ELF-1 (cell line): ENCODE data around the gene TTC7B.

Experiments
- DNase-seq: peaks from one replicate; pipeline ENCODE4 v3.0.0-alpha.2; 2016; ENCODE audit warnings: low read depth, low spot score

The TTC7B gene

DNA sequence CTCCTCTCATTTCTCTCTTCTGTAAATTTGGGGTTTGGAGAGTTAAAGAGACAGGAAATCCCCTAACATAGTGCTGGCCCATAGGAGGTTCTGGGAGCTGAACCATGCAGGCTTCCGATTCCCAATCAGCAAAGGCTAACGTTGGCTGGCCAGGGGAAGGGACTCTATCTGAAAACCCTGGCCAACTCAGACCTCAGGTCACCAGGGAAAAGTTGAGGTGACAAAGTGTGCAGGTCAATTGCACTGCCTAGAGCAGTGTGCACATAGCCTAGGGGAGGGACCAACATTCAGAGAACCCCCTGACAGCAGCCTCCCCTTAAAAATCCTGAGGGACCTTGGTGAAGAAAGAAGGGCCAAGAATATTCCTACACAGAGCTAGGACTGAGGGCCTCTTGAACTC is 38.9 kb downstream of the TTC7B start:
- no peak for DNase-seq

- DNase-seq: no peak
Observed at GRCh38 chr14:90775441-90775840, 40.8 kb downstream of the TTC7B start.

GRCh38 chr14:90774316-90774715 is 41.9 kb downstream of the TTC7B start:
- DNase-seq: no peak

DNA sequence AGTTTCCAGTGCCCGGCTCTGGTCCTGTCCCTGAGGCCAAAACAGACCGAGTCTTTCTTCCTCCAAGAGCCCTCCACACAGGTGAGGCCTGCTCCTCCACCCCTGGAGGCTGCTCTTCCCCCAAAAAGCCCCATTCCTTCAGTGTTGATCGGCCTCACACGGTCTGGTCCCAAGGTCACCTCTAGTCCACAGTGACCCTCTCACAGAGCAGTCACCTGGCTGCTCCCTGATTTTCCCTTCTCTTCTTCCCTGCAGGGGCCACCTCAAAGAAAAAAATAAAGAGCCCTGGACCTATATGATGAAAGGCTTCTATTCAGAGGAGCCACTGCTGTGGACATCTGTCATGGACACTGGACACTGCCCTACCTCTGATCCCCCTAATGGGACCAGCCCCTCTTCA is 42.5 kb downstream of the TTC7B start:
- DNase-seq: no peak

- no peak for DNase-seq
Observed at GRCh38 chr14:90773196-90773486, 43.1 kb downstream of the TTC7B start.

DNA sequence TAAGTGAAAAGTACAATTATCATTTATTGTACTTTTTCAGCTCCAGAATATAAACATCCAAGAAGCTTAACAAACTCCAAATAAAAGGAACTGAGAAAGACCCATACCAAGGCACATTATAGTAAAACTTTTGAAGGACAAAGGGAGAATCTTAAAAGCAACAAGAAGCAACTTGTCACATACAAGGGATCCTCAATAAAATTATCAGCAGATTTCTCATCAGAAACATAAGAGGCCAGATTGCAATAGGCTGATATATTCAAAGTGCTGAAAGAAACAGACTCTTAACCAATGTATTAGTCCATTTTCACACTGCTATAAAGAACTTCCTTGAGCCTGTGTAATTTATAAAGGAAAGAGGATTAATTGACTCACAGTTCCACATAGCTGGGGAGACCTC is 48.3 kb downstream of the TTC7B start:
- no peak for DNase-seq

- peak; percentile 71 for DNase-seq
Observed at GRCh38 chr14:90760591-90761316, 55.5 kb downstream of the TTC7B start.

DNA sequence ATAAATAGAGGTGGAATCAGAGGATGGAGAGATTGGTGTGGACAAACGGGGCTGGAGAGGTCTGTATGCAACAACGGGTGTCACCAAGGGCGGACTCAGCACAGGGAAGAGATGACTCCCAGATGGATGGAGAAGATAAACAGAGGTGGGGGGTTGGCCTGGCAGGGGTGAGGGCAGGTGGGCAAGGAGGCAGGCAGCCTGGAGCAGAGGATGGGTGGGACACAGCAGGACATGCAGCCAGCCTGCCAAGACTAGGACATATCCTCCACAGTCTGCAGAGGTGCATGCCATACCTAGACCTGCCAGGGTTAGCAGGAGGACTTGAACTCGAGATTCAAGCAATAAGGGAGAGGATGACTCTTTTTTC is 56.2 kb downstream of the TTC7B start:
- DNase-seq: no peak

- DNase-seq: no peak
Observed at GRCh38 chr14:90759370-90760077, 56.7 kb downstream of the TTC7B start.

GRCh38 chr14:90758959-90759358 is 57.3 kb downstream of the TTC7B start:
- no peak for DNase-seq

GRCh38 chr14:90758028-90758889 is 58.0 kb downstream of the TTC7B start:
- peak; percentile 93 for DNase-seq

GRCh38 chr14:90757452-90757851 is 58.8 kb downstream of the TTC7B start:
- DNase-seq: no peak

DNA sequence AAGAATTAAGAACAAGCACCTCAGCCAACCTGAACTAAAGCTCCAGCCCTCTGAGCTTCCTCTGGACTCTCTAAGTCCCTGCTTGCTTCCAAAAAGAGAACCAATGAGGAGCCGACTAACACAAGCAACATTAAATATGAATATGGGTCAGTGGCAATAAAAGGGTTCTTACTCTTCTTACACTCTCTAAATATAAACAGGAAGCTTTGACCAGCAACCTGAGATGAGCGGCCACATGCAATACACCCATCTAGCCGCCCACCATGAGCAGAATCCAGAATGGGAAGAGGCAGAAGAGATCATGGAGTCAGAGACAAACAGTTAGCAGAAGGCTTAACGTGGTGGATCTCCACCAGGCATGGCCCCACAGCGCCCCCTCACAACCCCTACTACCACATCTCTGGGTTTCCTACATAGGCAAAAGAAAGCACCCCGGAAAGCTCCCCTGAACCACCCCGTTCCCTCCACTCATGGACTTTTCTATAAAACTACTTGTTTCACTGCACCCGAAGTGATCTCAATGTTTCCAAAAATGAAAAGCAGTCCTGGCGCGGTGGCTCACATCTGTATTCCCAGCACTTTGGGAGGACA is 59.4 kb downstream of the TTC7B start:
- no peak for DNase-seq

GRCh38 chr14:90755661-90756304 is 60.4 kb downstream of the TTC7B start:
- DNase-seq: no peak

DNA sequence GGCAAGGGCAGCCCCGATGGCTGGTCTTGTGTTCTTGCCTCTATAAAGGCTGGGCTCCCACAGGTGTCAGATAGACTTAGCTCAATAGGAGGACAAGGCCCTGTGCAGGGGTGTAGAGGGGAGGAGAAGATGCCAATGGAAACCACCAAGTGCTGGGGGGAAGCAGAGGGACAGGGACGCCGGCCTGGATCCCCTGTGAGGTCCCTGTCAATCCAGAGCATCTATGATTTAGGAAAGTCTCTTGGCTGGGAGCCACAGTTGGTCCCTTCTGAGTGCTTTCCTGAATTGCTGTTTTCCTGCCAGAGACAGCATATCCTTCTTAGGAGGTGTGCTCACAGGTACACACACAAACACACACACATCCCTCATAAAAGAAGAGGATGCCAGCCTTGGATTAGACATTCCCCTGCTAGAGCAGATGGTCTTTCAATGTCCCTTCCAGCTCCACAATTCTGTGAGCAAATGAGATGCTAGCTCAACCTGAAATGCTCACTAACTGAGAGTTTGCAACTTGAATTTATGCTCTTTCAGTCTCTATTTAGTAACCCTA is 62.7 kb downstream of the TTC7B start:
- no peak for DNase-seq

DNA sequence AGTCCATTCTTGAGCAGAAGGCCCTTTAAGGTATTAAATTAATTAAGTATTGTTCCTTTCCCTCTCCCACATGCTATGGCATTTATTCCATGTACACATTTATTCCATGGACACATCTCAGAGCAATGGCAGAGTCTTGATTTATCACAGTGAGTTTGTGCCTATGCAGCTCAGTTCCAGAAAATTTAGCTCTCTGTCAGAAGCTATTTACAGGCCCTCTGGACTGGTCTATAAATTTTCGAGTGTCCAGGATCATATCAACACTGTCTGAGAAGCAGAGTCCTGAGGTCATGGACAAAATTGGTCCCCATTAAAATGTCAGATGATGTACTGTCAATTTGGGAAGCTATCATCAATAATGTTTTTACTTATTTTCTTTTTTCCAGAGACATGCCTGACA is 65.5 kb downstream of the TTC7B start:
- DNase-seq: no peak

DNA sequence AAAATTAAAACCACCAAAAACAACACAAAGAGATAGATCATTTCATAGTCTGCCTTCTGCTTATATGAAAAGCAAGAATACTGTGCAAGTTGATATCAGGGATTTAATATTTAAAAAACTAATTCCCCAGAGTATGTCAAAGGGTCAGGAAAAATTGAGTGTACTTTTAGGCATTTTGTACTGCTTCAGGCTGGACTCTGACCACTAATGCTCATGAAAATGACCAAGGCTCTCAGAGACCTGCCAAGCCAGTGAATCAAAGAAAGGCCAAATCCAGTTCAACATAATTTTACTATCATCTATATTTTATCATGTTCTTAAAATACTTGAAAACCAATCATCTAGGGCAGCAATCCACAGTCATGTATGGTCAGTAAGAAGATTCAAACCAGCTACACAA is 66.0 kb downstream of the TTC7B start:
- DNase-seq: no peak

GRCh38 chr14:90747909-90748308 is 68.3 kb downstream of the TTC7B start:
- no peak for DNase-seq

DNA sequence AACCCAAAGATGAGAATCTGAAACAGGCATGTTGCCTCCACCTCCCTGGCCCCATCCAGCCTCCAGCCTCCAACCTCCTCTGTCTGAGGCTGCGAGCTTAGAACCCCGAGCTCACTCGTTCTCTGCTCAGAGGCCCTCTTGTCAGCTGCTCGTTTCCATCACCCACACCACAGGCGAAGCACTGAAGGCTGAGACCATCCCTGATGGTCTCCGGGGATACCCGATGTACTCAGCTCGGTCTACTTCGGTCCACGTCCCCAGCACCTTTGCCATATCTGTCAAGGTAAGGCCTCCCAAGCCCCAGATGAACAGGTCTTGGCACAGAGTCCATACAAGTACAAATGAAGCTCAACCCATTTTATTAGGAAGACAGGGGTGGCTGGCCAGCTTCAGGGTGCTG is 72.4 kb downstream of the TTC7B start:
- no peak for DNase-seq

- DNase-seq: no peak
Observed at GRCh38 chr14:90743425-90743824, 72.8 kb downstream of the TTC7B start.

DNA sequence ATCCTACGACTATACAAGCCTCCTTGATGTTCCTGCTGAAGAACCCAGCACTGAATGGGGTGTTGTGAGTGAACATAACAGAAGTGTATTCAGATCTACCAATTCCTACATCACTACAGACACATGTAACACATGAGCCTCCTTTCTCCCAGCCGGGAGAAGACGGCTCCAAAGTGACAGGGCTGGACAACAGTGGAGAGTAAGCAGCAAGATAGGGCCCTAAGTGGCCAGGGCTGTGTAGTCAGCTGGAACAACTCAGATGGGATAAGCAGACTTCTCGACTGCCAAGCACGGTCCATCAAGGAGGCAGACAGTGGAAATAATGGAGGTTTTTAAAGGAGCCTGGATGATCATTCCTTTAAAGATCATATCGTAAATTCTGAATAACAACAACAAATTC is 73.5 kb downstream of the TTC7B start:
- no peak for DNase-seq

- DNase-seq: no peak
Observed at GRCh38 chr14:90742252-90742651, 74.0 kb downstream of the TTC7B start.
